Left ventricle myocardium inferior (tissue), 1 donor: Measurements from ENCODE around the gene TIMM23. TPM values are rescaled to one million over a fixed set of nuclear protein-coding genes. Genes with fewer than 3 reads are reported as not detected.
"Not testable (repeated sequence)": the region's sequence is repeated elsewhere in the genome, so short reads cannot be mapped to it uniquely, and the experiment has no call there.

Experiments used
- DNase-seq: peaks from one replicate; pipeline ENCODE4 v3.0.0-alpha.2; 2020
- H3K27ac ChIP-seq: fragments of 200-600 bp; replicated peaks from 2 replicates; pipeline ENCODE4 v1.8.0; 2021
- H3K27me3 ChIP-seq: fragments of 200-600 bp; 2 replicates; pipeline ENCODE4 v1.8.0; 2021; ENCODE audit warnings: low read depth
- H3K36me3 ChIP-seq: fragments of 200-600 bp; 2 replicates; pipeline ENCODE4 v1.8.0; 2021
- H3K4me1 ChIP-seq: fragments of 200-600 bp; 2 replicates; pipeline ENCODE4 v1.8.0; 2021
- H3K4me3 ChIP-seq: fragments of 200-600 bp; 2 replicates; pipeline ENCODE4 v1.8.0; 2021; ENCODE audit warnings: mild to moderate bottlenecking, moderate library complexity
- H3K9me3 ChIP-seq: fragments of 200-600 bp; replicated peaks from 2 replicates; pipeline ENCODE4 v1.8.0; 2021
- CTCF ChIP-seq: fragments of 200-600 bp; IDR thresholded peaks from 2 replicates; pipeline ENCODE4 v1.8.0; 2021; ENCODE audit warnings: antibody characterized with exemption, mild to moderate bottlenecking, borderline replicate concordance
- intact Hi-C: fragments of 100-400 bp; cut with micrococcal nuclease; formaldehyde crosslinking; loops from one replicate; pipeline ENCODE4 v1.11.0; 2022
- total RNA-seq: library from RNA; stranded (reverse); fragmentation: NEBNext Ultra II Directional; extraction: Animal tissue kit (Norgen Biotek cat#: 25700); gene quantifications from one replicate; pipeline ENCODE4 v1.2.1, GENCODE V29; 2021
- donor health status: DM: no; HTN: yes; CAD: no; lungs with severe emphysema.

Gene TIMM23
- total RNA-seq, 1 donor from 2014 or later = 83.5 TPM

GRCh38 chr10:45962686-45963452 lies 9.4 kb upstream of the TIMM23 start:
- H3K4me3 ChIP-seq, H3K9me3 ChIP-seq, H3K27me3 ChIP-seq, intact Hi-C loops, DNase-seq, H3K27ac ChIP-seq, H3K4me1 ChIP-seq, H3K36me3 ChIP-seq: not testable (repeated sequence)

GRCh38 chr10:45971019-45971418 lies 1.3 kb upstream of the TIMM23 start:
- H3K4me3 ChIP-seq = peak overlapping the region; percentile 96
- peaks cover 11% of the 10 kb centered on the region for H3K36me3 ChIP-seq
- DNase-seq, intact Hi-C loops, H3K27me3 ChIP-seq, H3K27ac ChIP-seq, H3K9me3 ChIP-seq: not testable (repeated sequence)
- H3K4me1 ChIP-seq = peaks cover 47% of the 10 kb centered on the region

DNA sequence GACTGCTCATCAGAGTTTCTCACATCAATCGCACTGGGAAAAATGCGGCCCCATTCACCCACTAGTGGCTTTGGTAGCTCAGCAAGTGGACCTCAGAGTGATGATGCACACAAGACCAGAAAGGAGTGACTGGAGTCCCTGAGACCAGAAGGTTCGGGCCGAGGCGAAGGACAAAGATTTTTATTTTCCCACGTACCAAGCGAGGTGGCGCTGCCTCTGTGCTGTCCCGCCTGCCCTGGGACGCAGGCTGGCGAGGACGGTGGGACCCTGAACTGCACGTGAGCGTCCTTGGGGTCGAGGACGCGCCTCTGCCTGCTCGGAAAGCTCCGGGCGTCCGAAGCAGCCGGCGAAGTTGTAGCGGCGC lies 565 bp upstream of the TIMM23 start:
- Histone ChIP-seq H3K36me3 (peaks cover 16% of the 10 kb centered on the region), H3K27ac (peak overlapping the region; percentile 89), H3K4me3 (peak overlapping the region; percentile 96), H3K4me1 (peaks cover 47% of the 10 kb centered on the region)
- DNase-seq, H3K27me3 ChIP-seq, H3K9me3 ChIP-seq, intact Hi-C loops: not testable (repeated sequence)

DNA sequence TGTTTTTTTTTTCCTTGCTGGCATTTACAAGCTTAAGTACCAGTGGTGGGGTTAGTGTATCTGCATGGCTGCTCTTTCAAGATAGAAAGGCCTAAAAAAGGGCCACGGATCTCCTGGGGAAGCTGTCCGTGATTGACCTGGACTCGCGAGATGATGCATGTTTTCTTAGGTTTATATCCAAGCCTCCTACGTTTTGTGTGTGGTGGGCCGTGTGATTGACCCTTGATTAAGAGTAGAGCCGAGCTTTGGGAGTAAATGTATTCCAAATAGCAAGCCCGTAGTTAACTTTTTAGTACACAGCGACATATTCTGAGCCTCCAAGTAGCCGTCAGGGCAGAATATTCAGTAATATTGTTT lies 502 bp downstream of the TIMM23 start:
- intact Hi-C loops, H3K9me3 ChIP-seq, DNase-seq, H3K27me3 ChIP-seq: not testable (repeated sequence)
- Histone ChIP-seq H3K4me1 (peaks cover 47% of the 10 kb centered on the region), H3K4me3 (peak overlapping the region; percentile 96), H3K27ac (peak overlapping the region; percentile 89), H3K36me3 (peaks cover 22% of the 10 kb centered on the region)

DNA sequence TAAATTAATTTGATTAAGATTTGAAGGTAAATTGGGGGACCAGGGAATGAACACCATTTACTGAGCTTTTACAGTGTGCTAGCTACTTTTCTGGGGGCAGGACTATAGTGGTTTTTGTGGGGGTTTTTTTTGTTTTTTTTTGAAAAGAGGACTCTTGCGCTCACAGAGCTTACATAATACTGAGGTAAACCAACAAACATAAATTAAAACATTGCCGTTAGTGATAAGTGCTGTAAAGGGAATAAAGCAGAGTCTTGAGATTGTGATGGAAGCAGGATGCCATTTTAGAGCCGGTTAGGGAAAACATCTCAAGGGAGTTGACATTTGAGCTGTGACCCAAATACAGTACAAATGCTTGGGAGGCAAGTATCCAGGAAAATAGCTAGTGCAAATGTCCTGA lies 1.8 kb downstream of the TIMM23 start:
- intact Hi-C loops, H3K27ac ChIP-seq, H3K27me3 ChIP-seq, H3K9me3 ChIP-seq, DNase-seq: not testable (repeated sequence)
- Histone ChIP-seq H3K4me3 (peak overlapping the region; percentile 96), H3K36me3 (peaks cover 26% of the 10 kb centered on the region), H3K4me1 (peaks cover 54% of the 10 kb centered on the region)

GRCh38 chr10:45978554-45978953 lies 6.3 kb downstream of the TIMM23 start:
- H3K4me3 ChIP-seq, intact Hi-C loops, H3K9me3 ChIP-seq, DNase-seq, H3K27me3 ChIP-seq: not testable (repeated sequence)
- peaks cover 33% of the 10 kb centered on the region for H3K36me3 ChIP-seq
- H3K27ac ChIP-seq = peak overlapping the region; percentile 66
- peaks cover 23% of the 10 kb centered on the region for H3K4me1 ChIP-seq

DNA sequence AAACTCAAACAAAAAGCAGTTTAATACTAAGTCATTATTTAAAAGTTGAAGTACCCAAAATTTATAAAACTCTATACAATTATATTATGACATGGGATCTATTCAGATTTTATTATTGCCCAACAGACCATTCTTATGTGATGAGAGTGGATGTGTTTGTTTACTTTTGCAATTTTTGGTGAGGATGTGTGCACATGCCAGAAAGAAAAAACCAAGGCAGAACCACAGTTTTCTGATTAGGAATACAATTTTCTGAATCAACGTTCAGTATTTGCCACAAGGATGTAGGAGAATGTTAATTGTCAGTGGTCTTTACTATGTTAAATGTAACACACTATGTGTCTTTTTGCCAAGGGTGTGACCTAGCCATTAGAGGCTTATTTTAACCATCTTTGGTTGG lies 9.1 kb downstream of the TIMM23 start:
- intact Hi-C loops, H3K27ac ChIP-seq, H3K4me3 ChIP-seq, H3K9me3 ChIP-seq, H3K27me3 ChIP-seq, DNase-seq: not testable (repeated sequence)
- H3K4me1 ChIP-seq = peaks cover 20% of the 10 kb centered on the region
- H3K36me3 ChIP-seq = peaks cover 44% of the 10 kb centered on the region

DNA sequence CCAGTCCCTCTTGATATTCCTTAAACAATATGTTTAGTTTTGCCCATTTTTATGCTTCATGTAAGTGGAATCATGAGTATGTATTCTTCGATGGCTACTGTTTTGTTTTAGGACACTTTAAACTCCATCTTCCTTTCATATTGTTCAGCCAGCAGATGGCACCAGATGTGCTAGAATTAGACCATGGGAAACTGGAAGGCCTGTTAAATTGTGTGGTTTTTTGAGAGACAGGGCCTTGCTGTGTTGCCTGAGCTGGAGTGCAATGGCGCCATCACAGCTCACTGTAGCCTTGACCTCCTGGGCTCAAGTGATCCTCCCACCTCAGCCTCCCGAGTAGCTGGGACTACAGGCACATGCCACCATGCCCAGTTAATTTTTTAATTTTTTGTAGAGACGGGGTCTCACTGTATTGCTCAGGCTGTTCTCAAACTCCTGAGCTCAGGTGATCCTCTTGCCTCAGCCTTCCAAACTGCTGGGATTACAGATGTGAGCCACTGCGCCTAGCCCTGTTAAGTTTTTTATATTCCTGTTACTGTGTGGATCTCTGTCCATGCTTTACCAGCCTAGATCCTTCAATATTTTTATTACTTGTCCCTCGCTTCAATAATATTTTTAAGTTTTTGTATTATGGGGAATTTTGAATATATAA lies 11.4 kb downstream of the TIMM23 start:
- peaks cover 16% of the 10 kb centered on the region for H3K4me1 ChIP-seq
- H3K4me3 ChIP-seq, DNase-seq, H3K27me3 ChIP-seq, H3K27ac ChIP-seq, H3K9me3 ChIP-seq, intact Hi-C loops: not testable (repeated sequence)
- TF ChIP-seq CTCF = peak; percentile 46
- peaks cover 43% of the 10 kb centered on the region for H3K36me3 ChIP-seq

DNA sequence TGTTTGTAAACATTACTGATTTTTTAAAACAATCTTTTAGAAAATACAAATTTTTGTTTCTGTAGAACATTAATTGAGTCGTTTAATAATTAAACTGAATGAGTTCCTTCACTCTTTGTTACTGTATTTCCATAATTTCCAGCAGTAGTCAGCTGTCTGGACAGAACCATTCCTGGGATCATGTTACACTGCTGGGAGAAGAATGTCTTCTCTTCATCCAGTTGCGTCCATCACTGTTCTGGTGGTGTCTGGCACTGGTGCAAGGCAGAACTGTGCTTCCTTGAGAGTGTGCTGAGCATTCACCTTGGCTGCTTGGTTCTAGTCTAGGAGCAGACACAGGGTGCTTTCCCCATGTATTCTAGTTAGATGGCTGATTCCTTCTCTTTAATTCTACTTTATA lies 12.2 kb downstream of the TIMM23 start:
- H3K4me3 ChIP-seq, H3K9me3 ChIP-seq, DNase-seq, H3K27ac ChIP-seq, intact Hi-C loops, H3K27me3 ChIP-seq: not testable (repeated sequence)
- Histone ChIP-seq H3K4me1 (peaks cover 11% of the 10 kb centered on the region), H3K36me3 (peaks cover 47% of the 10 kb centered on the region)

GRCh38 chr10:45985590-45985989 lies 13.3 kb downstream of the TIMM23 start:
- H3K27me3 ChIP-seq, intact Hi-C loops, H3K27ac ChIP-seq, H3K4me3 ChIP-seq, H3K9me3 ChIP-seq, DNase-seq: not testable (repeated sequence)
- Histone ChIP-seq H3K4me1 (peaks cover 11% of the 10 kb centered on the region), H3K36me3 (peaks cover 55% of the 10 kb centered on the region)
